Caco-2 (cell line): ENCODE results near the gene TRMT61A. TPM values are rescaled to one million over a fixed set of nuclear protein-coding genes. Genes with fewer than 3 reads are reported as not detected.

Experiments used
- BruUV-seq: library from RNA; stranded (reverse); fragments of 400-500 nt; replicated peaks from 2 replicates; lab custom pipeline; 2021; lab: Mats Ljungman, UMichigan
- CTCF ChIA-PET: fragments of 300-600 bp; sonication (Branson Sonifier 250); formaldehyde crosslinking; loops from one replicate; lab custom pipeline; 2022; ENCODE audit warnings: antibody characterized with exemption; lab: Charles Lee
- POLR2A ChIA-PET: fragments of 300-600 bp; sonication (Branson Sonifier 250); formaldehyde crosslinking; loops from one replicate; lab custom pipeline; 2022; ENCODE audit warnings: antibody characterized with exemption; lab: Charles Lee
- DNase-seq, 2 experiments: peaks; one replicate each; pipeline versions ENCODE4 v3.0.0 to v3.0.0-alpha.2; 2020 to 2022
- H3K27me3 ChIP-seq: replicated peaks from 2 replicates; pipeline ENCODE4 v1.6.0; 2011; ENCODE audit warnings: low read length; ENCODE audit not compliant: control insufficient read depth, insufficient read depth
- H3K36me3 ChIP-seq: 2 replicates; pipeline ENCODE4 v1.5.1; 2011; ENCODE audit warnings: low read length; ENCODE audit not compliant: control insufficient read depth, insufficient read depth
- H3K4me1 ChIP-seq: fragments of 250-450 bp; sonication (Bioruptor Pico); 2 replicates; pipeline ENCODE4 v1.5.1; 2020; ENCODE audit warnings: mild to moderate bottlenecking
- H3K4me3 ChIP-seq: 2 replicates; pipeline ENCODE4 v1.5.1; 2011; ENCODE audit warnings: low read depth, mild to moderate bottlenecking, control low read depth, low read length
- H3K9me3 ChIP-seq: fragments of 250-450 bp; sonication (Bioruptor Pico); 2 replicates; pipeline ENCODE4 v1.5.1; 2020; ENCODE audit warnings: mild to moderate bottlenecking, moderate library complexity
- H3K27ac Mint-ChIP-seq: one replicate; pipeline ENCODE4 v1.8.0; 2022; ENCODE audit warnings: mixed read lengths; ENCODE audit not compliant: unreplicated experiment
- H3K27me3 Mint-ChIP-seq: one replicate; pipeline ENCODE4 v1.8.0; 2022; ENCODE audit warnings: mixed read lengths; ENCODE audit not compliant: insufficient read depth, unreplicated experiment
- H3K36me3 Mint-ChIP-seq: one replicate; pipeline ENCODE4 v1.8.0; 2022; ENCODE audit warnings: mild to moderate bottlenecking, mixed read lengths; ENCODE audit not compliant: insufficient read depth, unreplicated experiment
- H3K4me1 Mint-ChIP-seq: one replicate; pipeline ENCODE4 v1.8.0; 2022; ENCODE audit warnings: low read depth, mixed read lengths; ENCODE audit not compliant: unreplicated experiment
- H3K4me3 Mint-ChIP-seq: one replicate; pipeline ENCODE4 v1.8.0; 2022; ENCODE audit warnings: mild to moderate bottlenecking, moderate library complexity, mixed read lengths; ENCODE audit not compliant: unreplicated experiment
- H3K9me3 Mint-ChIP-seq: one replicate; pipeline ENCODE4 v1.8.0; 2022; ENCODE audit warnings: mixed read lengths; ENCODE audit not compliant: unreplicated experiment
- intact Hi-C: fragments of 100-400 bp; cut with micrococcal nuclease; formaldehyde crosslinking; loops from one replicate; pipeline ENCODE4 v1.10.0; 2022; ENCODE audit not compliant: unreplicated experiment
- total RNA-seq: library from RNA; stranded (reverse); gene quantifications from 2 replicates; pipeline ENCODE4 v1.2.3, GENCODE V29; 2022
- TF ChIP-seq, protein P1 (sequence below), 2 experiments: fragments of 200-600 bp in 1 of 2; IDR thresholded peaks; 1 replicate in 1 of 2; 2 replicates in 1 of 2; pipeline versions ENCODE4 v1.5.1 to v1.8.0; 2011 to 2022; ENCODE audit warnings: antibody characterized with exemption in 1 of 2, control low read depth in 1 of 2, inconsistent platforms in 1 of 2, low read depth in 1 of 2, low read length in 1 of 2, mild to moderate bottlenecking in 1 of 2, moderate library complexity in 1 of 2; ENCODE audit not compliant: insufficient read depth in 1 of 2, severe bottlenecking in 1 of 2, unreplicated experiment in 1 of 2

The TRMT61A gene
- total RNA-seq, 1 experiment from 2014 or later = 22.3 TPM

DNA sequence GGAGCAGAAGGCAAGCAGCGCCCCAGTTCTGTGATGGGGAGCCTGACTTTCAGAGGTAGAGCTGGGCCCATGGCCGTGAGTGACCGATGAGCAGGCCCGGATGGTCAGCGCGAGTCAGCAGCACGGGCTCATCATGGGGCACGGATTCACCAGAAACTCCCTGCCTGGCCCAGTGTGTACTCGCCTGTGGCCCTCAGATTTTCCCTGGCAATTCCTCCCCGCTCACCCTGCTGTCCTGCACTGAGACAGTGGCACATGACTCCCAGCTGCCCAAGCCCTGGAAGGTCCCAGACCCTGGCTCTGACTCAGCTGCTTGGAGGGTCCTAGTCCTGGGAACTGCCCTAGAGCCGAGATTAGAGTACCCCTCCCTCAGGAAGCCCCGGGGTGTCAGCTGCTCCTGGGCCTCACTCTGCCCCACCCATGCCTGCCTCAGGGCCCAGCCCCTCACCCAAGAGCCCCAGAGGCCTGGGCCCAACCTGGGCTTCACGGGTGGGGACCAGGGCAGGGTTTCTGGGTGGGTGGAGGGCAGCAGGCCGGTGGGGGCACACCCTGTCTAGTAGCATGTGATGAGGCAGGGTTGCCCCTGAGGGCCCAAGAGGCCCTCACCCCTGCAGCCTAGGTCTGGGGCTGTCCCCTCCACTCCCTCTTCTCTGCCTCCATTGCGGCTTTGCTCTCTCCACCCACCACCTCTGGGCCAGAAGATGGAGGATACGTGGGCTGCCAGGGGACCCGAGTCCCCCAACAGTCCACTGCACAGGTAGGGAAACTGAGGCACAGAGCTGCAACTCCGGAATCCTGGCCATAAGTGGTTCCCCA, 8.4 kb downstream of the TRMT61A start:
- intact Hi-C loops = no loop called here
- H3K27me3 ChIP-seq = no peaks in the 10 kb centered on the region
- ChIA-PET CTCF (interaction anchor here (1.7 kb wide), 1 partner anchor 19 kb away, joined by 4 read pairs; no protein-coding TSS in a partner anchor), POLR2A (interaction anchor here (0.6 kb wide), 1 partner anchor 166 kb away, joined by 3 read pairs; no protein-coding TSS in a partner anchor)
- Mint-ChIP-seq H3K36me3 (peaks cover 16% of the 10 kb centered on the region), H3K4me3 (no peak overlapping the region), H3K27ac (no peak overlapping the region), H3K27me3 (no peaks in the 10 kb centered on the region), H3K4me1 (no peaks in the 10 kb centered on the region), H3K9me3 (no peaks in the 10 kb centered on the region)
- peaks cover under 1% of the 10 kb centered on the region; the same call in 1 of the 2 replicates for H3K36me3 ChIP-seq
- no peak for DNase-seq
- no peak overlapping the region for H3K4me3 ChIP-seq
- no TSS peak for BruUV-seq
- H3K9me3 ChIP-seq = no peaks in the 10 kb centered on the region
- peaks cover under 1% of the 10 kb centered on the region; the same call in 1 of the 2 replicates for H3K4me1 ChIP-seq
- TF ChIP-seq, protein P1, sequence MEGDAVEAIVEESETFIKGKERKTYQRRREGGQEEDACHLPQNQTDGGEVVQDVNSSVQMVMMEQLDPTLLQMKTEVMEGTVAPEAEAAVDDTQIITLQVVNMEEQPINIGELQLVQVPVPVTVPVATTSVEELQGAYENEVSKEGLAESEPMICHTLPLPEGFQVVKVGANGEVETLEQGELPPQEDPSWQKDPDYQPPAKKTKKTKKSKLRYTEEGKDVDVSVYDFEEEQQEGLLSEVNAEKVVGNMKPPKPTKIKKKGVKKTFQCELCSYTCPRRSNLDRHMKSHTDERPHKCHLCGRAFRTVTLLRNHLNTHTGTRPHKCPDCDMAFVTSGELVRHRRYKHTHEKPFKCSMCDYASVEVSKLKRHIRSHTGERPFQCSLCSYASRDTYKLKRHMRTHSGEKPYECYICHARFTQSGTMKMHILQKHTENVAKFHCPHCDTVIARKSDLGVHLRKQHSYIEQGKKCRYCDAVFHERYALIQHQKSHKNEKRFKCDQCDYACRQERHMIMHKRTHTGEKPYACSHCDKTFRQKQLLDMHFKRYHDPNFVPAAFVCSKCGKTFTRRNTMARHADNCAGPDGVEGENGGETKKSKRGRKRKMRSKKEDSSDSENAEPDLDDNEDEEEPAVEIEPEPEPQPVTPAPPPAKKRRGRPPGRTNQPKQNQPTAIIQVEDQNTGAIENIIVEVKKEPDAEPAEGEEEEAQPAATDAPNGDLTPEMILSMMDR (IDR thresholded peaks at IDR 0.05; ENCODE audit: insufficient read depth in 1 of 2, low read depth in 1 of 2, low read length in 1 of 2, severe bottlenecking in 1 of 2, unreplicated experiment in 1 of 2) = no peak

DNA sequence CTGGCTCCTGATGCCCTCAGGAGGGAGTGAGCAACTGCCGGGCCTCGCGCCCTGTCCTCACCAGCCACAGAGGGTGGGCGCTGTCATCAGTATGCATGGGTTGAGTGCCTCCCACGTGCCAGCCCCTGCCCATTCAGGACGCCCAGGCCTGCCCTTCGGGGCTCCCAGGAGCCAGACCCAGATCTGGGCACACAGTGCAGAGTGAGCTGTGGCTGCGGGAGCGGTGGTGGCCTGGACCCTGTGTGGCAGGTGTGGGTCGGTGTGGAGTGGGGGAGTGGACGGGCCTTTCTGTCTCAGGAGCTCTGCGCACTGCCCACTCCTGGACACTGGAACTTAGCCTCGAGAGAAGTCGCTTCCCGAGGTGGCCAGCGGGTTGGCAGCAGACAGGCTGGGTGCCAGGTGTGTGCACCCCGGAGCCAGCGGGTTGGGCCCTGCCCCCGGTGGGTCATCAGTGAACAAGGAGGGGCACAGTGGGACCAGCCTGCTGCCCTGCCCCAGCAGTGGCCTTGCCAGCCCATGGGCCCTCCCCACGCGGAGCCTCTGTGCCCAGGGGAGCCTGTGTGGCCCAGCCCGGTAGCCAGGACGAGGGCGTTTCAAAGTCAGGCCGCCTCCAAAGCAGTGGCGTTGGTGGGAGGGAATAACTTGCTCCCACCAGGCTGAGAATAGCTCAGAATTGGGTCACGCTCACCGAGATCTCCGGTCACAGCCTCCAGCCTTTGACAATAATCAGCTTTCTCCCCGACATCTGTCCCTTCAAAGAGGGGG, 9.5 kb downstream of the TRMT61A start:
- no peaks in the 10 kb centered on the region for H3K4me1 Mint-ChIP-seq
- ChIA-PET POLR2A (interaction anchor here (0.7 kb wide), 1 partner anchor 1475 kb away, joined by 4 read pairs; no protein-coding TSS in a partner anchor), CTCF (interaction anchor here (0.8 to 1.4 kb wide), 2 partner anchors 10 to 20 kb away, joined by 3 read pairs; partner anchors contain the start of gene TRMT61A)
- no peaks in the 10 kb centered on the region; the same call in 1 of the 2 replicates for H3K36me3 ChIP-seq
- H3K9me3 ChIP-seq = no peaks in the 10 kb centered on the region
- no peak overlapping the region for H3K4me3 ChIP-seq
- no TSS peak for BruUV-seq
- H3K9me3 Mint-ChIP-seq = no peaks in the 10 kb centered on the region
- intact Hi-C loops = no loop called here
- no peaks in the 10 kb centered on the region for H3K27me3 Mint-ChIP-seq
- no peaks in the 10 kb centered on the region for H3K27me3 ChIP-seq
- TF ChIP-seq, protein P1 (IDR thresholded peaks at IDR 0.05; ENCODE audit: insufficient read depth in 1 of 2, low read depth in 1 of 2, low read length in 1 of 2, severe bottlenecking in 1 of 2, unreplicated experiment in 1 of 2) = no peak
- H3K4me1 ChIP-seq = peaks cover 6% of the 10 kb centered on the region
- DNase-seq = no peak
- no peak overlapping the region for H3K4me3 Mint-ChIP-seq
- H3K36me3 Mint-ChIP-seq = peaks cover 16% of the 10 kb centered on the region
- no peak overlapping the region for H3K27ac Mint-ChIP-seq
